Superior temporal gyrus (tissue), 1 donor: Measurements from ENCODE around the gene ANKFN1.

Experiments
- DNase-seq: peaks from one replicate; pipeline ENCODE4 v3.0.0-alpha.2; 2016; ENCODE audit errors: extremely low spot score

ANKFN1 gene

DNA sequence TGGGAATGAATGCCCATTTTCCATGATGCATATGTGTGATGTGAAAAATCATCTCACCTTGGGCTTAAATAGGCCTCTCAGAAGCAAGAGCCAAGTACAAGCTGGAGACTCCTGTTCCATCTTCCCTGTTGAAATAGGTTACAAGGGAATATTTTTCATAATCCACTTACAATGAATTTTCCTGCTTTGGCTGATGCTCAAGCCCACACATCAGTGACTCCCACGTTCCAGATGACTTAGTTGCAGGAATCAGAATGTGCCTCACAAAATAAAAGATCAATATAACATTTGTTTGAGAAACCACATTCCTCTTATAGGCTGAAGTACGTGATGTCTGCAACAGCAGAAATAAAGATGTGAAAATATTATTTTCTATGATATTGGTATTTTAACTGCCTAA, 24.1 kb downstream of the ANKFN1 start:
- no peak for DNase-seq

DNA sequence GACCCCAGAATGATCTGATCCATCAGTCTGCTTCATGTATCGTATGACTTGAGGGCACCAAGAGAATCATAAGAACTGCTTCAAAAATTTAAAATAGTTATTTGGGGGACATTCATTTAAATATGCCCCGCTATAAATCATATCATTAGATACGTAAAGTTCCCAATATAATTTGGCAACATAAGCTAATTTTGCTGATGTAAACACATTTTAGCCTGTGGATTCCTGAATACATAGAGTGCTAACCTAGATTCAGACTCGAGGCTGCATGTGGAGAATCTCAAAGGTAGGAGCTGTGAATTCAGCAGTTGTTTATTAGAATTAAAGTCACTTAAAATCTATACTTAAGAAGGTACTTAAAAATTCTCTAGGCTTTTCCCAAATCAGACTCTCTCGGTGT, 24.9 kb downstream of the ANKFN1 start:
- DNase-seq = no peak

DNA sequence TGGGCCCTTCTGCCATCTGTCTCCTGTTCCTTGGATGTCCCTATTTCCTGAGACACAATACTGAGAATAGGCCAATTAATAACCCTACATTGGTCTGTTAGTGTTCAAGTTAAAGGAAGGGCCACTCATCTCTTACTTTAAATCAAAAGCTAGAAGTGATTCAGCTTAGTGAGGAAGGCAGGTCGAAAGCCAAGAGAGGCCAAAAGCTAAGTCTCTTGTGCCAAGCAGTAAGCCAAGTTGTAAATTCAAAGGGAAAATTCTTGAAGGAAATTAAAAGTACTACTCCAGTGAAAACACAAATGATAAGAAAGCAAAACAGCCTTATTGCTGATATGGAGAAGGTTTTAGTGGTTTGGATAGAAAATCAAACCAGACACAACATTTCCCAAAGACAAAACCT, 28.8 kb downstream of the ANKFN1 start:
- no peak for DNase-seq

DNA sequence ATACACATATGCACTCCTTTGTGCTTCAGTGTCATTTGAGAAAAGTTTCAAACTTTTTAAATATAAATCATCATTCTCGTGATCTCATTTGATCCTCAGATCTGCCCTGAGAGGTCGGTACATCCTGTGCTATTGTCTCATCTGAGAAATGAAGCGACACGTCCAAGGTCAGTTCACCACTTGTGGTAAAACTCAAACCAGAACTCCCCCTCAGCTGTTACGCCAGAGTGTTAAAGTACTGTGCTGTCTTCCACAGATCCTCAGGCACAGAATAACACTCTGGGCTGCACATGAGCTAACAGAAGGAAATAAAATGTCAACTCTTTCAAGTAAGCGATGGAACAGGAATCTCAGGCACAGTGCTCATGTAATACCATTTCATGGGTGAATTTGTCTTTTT, 31.4 kb downstream of the ANKFN1 start:
- no peak for DNase-seq

DNA sequence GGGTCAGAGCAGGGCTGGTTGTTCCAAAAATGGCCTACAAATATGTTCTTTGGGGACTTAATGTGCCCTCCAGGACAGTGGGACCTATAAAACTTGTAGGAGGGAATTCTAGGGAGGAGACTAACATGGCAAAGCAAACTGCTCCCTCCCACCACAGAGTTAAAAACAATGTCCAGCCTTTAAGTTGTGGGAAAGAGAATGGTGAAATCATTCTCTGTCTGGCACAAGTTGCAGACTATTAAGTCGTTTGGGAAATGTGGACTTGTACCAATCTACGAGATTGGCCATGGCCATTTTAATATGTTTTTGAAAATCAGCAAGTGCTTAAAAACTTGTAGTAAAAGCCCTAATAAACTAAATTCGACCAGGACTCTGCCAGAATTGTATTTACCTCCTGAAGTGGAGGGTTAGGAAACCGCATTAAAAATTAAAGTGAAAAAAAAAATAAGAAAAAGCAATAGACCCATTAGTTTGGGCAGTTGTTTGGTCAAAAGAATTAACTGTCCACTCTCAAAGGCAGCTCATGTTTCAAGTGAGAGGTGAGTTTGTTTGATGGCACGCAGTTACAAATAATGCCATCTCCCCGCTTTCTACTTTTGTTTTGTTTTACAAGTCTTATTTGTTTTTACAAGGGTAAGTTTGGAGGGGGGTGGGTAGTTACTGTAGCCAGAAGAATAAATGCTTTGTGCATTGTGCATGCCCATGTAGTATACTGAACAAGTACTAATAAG, 32.4 kb downstream of the ANKFN1 start:
- DNase-seq = no peak

DNA sequence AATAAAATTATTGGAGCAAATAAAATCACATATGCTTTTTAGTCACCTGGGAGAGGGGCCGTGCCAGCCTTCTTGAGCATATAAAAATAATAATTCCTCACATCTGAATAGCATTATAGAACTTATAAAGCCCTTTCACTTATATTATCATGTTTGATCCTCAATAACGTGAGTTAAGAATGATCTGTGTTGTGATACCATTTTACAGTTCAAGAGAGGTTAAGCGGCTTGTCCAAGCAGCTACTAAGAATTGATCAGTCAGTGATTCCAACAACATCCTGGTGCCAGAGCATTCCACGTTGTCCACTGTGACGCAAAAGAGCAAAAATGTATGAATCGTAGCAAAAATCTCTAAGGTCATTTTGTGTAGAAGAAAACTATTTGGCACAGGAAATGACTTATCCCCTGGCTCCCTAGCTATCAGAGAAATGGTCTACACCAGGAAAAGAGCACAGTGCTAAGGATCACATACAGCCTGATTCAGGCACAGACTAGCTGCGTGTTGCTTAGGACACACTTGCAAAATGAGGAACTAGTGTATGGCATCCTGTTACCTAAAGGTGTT, 33.0 kb downstream of the ANKFN1 start:
- DNase-seq = no peak

DNA sequence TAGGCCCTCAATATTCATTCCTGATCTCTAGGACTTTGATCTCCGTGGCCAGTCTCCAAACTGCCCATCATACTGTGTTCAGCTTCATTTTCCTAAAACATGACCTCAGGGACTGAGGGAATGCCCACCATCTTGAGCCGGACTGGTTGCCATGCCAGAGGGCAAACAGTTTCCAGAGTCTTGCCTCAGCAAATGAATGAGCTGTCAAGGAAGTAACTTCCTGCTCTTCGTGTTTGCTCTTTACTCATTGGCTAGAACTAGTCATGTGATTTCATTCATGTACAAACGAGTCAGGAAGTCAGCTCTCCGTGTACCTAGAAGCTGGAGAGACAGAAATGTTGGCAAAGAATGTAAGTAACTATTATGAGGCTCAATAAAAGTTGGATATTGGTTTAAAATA, 50.2 kb downstream of the ANKFN1 start:
- no peak for DNase-seq

DNA sequence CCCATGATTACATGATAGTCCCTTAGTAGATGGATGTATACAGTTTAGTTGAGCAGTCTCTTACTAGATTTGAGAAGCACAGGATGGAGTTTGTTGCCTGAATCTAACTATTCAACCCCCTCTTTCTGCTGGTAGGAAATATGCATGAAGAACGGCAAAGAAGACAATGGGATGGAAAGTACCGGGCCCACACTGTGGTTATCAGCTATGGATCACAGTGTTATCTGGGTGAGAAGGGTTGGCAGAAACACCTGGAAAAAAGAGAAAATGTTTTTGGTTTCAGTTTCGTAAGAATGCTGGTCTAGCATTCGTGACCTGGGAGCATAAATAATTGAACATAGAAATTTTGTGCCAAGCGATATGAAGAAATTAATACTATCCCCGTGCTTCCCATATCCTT, 53.1 kb downstream of the ANKFN1 start:
- no peak for DNase-seq

DNA sequence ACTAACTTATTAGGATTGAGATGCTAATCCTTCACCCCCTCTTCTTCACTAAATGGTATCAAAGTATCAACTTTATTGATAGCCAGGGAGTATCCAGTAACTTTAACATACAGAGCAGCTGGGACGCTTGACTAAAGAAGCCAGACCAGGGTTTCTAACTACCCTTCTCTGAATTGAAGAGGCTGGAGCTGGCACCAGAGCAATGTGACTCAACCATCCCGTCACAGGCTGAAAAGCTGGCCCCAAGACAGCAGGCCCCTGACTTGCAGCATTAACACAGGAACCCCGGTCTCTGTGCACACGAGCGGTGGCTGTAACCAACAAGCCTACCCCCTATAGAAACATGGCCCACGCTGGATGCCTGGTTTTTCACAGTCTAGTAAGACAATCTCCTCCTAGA, 59.8 kb downstream of the ANKFN1 start:
- DNase-seq = no peak

DNA sequence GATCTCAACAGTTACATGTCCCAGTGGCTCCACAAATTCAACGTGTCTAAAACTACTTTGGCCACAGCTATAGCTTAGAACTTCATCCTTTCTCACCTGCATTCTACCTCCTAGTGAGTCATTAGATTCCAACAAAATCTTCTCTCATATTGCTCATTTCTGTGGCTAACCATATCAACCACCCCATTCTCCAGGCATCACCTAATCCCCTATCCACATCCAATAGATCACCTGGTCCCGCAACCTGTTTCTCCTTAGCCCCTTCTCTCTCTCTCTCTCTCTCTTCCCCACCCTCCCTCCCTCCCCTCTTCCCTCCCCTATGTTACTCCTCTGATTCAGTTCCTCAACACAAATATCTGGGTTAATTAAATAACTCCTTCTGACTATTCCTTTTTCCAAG, 64.6 kb downstream of the ANKFN1 start:
- DNase-seq = no peak

DNA sequence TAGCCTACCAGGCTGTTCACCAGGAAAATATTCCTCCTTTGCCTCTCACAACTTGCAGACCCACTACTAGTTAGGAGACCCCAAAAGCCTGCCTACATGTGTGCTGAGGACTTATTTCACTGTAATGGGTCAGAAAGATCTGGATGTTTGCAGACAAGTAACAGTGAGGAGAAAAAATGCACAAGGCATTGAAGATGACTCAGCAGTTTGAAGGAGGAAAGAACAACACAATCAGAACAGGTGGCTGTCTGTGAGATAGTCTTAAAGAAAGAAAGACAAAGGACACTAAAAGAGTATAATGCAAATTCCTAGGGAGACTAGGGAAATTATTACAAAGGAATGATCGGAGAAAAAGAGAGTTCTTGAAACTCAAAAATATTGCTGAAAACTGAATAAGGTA, 69.0 kb downstream of the ANKFN1 start:
- no peak for DNase-seq

DNA sequence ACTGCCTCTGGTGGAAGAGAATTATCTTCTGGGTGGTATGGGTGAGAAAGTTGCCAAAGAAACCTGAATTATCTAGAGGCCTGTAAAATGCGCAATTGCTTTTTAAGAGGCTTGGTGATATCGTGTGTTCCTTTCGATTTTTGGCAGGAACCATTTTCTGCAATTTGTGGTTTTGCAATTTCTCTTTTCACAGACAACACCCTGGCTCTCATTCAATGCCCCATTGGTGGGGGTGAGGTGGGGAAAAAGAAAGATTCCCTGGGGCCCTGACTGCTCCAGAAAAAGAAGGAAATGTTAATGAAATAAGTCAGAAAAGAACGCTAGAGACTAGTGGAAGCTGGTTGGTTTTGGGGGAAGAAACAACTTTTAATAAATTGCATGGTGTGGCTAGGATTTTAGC, 77.4 kb downstream of the ANKFN1 start:
- DNase-seq = no peak

DNA sequence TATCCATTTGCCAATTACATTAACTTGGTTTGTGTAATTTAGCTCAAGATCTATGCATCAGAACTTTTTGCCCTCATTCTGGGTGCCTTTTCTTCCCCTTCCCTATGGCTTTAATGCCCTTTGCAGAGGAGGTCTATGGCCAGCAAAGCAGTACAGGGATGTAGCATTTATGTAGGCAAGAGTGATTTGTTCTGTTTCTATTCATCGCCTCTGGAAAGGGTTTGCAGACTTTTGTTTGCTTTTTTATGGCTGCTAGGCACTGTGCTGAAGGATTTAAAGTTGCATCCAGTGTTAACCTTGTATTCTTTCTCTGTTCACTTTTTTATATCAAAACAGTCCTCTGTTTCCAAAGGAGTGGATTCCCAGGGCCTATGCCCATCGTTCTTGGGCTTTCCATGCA, 78.0 kb downstream of the ANKFN1 start:
- DNase-seq = no peak

DNA sequence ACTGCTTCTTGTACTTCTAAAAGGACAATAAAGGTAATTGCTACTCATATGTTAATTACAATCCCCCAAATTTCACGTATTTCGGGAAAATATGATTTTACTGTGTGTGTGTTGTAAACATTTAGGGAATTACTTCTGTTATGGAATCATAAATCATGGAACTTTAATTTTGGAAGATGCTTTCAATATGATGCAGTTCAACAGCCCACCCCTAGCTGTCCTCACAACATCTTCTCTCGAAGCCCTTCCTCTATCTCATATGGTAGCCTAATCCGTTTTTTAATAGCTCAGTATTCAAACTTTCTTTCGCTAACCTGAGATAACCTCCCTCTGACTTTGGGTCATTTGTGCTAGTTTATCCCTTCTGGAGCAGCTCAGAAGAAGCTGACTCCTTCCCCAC, 78.4 kb downstream of the ANKFN1 start:
- DNase-seq = no peak

DNA sequence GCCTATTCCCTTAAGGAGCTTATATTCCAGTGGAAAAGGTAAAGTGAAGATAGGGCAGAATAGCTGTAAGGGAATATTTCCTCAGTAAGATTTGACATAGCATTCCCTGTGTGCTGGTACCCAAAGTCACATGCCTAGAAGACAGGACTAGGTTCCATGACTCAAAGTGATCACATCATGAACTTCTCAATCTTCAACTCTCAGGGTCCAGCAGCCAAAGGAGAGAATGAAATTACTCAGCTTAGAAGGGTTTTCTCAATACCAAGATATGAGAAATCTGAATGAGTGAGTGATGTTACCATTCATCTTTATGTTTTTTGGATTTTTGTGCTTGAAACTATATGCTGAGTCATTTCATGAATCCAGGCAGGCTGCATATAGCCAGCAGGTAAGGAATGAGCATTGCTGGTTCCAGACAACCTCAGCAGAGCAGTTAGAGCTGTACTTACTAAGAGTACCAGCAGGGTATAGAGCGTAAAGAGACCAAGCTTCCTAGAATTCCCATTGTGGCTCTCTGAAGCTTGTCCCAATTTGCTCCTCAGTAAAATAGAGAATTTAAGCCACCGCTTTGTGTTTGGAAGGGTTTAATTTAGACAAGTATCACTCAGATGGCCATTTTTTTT, 91.1 kb downstream of the ANKFN1 start:
- DNase-seq = no peak

DNA sequence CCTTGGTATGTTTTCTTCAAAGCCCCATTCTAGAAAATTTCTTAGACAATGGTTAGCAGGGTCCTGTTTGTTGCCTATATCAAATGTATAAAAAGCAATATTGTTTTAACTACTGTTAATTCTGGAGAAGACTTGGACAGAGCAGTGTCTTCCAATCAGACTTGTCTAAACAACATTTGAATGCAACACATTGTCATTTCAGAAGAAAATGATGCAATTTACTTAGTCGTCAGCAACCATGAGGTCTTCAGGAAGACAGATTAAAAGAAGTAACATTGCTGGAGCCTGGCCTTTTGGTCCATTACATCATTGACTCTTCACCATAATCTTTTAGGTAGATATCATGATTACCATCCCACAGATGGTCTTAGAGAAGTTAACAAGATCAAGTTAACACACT, 94.5 kb downstream of the ANKFN1 start:
- DNase-seq = no peak

DNA sequence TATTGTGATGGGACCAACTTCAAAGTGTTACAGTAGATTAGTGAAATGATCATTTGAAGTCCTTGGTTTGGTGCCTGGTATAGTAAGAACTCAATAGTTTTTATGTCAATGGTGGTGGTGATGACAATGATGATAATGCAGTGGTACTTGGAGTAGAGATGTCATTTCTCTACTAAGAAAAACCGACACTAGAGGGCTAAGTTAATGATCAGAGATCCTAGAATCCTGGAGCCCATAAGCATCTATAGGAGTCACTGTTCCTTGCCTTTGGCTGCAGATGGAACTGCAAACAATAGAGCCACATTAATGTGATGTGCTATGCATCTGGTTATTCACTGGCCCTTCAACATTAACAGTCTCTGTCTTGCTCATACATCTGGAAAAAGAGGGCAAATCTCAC, 103.8 kb downstream of the ANKFN1 start:
- DNase-seq = no peak

DNA sequence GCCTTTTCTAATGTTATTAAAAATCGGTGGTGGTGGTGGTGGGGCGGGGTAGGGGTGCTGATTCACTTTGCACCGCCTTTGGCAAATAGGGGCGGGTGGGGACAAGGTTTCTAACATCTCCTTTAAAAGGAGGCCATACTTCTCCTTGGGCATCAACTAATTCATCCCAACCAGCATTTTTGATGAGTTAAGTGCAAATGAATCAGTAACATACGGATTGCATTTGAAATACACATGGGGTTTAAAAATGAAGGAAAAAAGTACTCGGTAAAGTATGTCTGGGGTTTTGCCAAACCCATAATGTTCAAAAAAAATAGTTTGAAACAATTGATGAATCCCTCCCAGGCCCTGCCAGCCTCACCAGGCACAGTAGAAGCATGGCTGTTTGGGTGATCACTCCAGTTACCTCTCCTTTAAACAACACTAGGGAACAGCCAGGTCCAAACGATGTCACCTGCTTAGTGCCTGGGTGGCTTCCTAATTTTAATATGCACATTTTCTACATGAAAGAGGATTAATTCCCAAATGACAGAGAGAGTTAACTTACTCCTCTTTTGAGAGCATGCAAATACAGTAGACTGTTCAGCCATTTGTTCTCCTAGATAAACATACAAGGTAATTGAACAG, 107.2 kb downstream of the ANKFN1 start:
- DNase-seq = no peak

DNA sequence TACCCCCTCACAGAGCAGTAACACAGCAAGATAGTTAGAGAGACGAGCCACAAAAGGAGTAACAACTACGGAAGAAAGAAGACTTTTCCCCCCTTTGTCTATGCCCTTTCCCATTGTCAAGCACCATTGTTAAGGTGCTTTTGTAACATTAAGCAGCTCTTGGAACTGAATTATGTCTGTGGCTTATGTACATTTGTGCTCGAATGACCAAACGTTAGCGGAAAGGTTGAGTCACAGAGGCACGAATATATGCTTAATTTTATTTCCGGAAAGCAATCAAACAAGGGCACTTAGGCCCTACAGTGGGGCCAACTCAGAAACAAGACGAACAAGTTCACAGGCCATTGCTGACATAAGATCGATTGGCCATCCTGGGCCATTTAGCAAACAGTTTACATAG, 109.5 kb downstream of the ANKFN1 start:
- DNase-seq = no peak

DNA sequence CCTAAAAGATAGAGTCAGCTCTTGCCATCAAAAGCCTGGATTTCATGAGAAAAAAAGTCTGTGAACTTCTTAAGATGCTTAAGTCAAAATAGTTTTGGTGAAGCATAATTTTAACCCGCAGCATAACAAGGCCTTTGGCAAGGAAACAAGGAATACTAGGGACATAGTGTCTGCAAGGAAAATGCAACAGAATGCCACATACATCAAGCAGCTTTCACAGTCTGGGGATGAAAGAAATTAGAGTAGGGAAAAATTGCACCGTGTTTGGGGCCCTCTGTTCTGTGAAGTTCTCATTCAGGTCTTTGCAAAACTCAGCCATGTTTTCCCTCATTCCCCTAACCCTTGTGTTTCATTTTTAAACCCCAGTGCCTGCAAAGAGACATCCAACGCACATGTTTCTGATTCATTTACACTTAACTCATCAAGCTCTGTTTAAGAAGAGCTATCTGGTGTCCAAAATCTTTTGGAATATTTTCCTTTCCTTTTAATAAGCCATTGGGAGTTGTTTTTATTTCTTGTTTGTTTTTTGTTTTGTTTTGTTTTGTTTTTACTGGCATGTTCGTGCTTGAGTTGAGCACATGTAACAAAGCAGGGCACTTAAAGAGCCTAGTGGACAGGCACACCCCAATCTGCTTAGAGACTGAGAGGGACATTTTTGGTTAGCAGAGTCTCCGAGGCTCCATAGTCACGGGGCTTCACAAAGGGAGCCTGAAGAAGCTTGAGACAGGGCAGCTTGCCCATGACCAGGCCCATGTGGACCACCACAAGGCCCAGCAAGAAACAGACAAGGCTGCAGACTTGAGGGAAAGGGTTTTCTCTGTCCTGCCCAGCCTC, 116.5 kb downstream of the ANKFN1 start:
- no peak for DNase-seq

DNA sequence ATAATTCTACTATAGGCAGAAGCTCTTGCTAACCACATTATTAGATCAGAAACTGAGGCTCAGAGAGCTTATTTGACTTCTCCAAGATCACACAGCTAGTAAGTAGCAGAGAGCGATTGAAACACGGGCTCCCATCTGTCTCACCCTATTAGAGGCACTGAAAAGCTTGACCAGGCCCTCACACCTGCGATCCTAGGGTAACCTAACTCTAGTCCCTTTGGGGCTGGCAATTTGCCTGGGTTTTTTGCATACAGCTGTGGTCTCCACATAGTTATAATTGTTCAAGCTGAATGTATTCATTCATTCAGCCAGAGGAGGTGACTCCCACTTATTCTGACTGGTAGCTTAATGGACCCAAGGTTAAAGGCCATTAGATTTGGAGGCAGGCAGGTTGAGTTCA, 121.2 kb downstream of the ANKFN1 start:
- no peak for DNase-seq

DNA sequence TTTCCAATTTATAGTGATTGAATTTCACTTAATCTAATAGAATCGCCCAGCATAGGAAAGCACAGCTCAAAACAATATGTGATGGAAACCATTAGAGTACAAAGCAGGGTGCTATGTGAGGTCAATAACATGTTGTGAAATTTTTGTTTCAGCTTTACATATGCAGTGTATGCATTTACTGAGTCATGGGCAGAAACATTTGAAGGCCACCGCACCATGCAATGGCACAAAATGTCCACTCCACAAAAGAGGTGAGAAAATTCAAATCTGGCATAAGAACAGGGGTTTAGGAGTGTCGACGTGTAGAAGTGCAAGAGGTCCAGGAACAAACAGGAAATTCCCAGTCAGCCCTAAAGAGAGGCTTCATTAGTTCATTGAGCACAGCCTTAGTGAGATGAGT, 131.2 kb downstream of the ANKFN1 start:
- no peak for DNase-seq
